Skin epidermis (tissue), 12 donors: Measurements from ENCODE around the gene S1PR5.
"Not testable (repeated sequence)": the region's sequence is repeated elsewhere in the genome, so short reads cannot be mapped to it uniquely, and the experiment has no call there.

Experiments
- H3K27ac ChIP-seq, 21 experiments: fragments of 200-600 bp; sonication (generic) in 11 of 21; one replicate each; pipeline ENCODE4 v1.5.0; 2020; ENCODE audit warnings: mild to moderate bottlenecking in 3 of 21, inconsistent platforms in 2 of 21, moderate library complexity in 2 of 21
- H3K4me3 ChIP-seq, 7 experiments: fragments of 200-600 bp; sonication (generic) in 2 of 7; one replicate each; pipeline ENCODE4 v1.5.0; 2020; ENCODE audit warnings: inconsistent platforms in 2 of 7, mild to moderate bottlenecking in 2 of 7, moderate library complexity in 1 of 7

S1PR5 gene

GRCh38 chr19:10546817-10547216, 29.6 kb upstream of the S1PR5 start:
- no peak overlapping the region for H3K4me3 ChIP-seq
- peak overlapping the region in 1 of 21 experiments; percentile 54 for H3K27ac ChIP-seq

DNA sequence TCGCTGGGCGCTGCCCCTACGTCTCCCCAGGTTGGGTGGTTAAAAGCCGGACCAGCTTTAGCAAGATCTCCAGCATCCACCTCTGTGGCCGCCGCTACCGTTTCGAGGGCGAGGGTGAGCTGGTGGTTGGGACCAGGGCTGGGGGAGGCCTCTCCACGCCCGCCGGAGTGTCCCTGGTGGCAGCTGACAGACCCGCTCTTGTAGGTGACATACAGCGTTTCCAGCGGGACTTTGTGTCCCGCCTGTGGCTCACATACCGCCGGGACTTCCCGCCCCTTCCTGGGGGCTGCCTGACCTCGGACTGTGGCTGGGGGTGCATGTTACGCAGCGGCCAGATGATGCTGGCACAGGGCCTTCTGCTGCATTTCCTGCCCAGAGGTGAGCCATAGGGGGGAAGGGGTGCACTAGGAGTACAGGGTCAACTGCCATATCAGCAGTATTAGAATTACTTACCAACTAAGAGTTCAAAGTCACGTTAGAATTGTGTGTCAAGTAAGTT, 27.6 kb upstream of the S1PR5 start:
- peak overlapping the region; percentile 81 to 99 (median 97) for H3K4me3 ChIP-seq
- peak overlapping the region in 19 of 21 experiments; percentile 2 to 99 (median 92) for H3K27ac ChIP-seq

DNA sequence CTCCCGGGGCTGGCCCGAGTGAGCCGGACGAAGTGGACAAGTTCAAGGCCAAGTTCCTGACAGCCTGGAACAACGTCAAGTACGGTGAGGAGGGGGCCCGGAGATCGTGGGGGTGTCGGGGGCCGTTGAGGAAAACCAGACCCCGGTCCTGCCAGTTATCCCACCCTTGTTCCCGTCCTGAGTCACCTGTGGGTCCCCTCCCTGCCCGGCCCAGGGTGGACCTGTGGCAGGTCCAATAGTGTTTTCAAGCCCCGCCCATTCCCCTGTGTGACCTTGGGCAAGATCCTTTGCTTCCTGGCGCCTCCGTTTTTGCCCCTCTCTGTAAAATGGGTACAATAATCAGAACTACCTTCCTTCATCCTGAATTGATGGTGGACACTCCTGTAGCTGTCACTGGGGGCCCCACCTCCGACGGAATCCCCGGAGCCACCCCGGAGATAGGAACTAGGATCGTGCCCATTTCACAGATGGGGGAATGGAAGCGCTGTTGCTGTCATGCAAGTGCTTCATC, 27.1 kb upstream of the S1PR5 start:
- H3K4me3 ChIP-seq, result peak overlapping the region; percentile 81 to 99 (median 97)
- peak overlapping the region; percentile 74 to 99 (median 92) for H3K27ac ChIP-seq

DNA sequence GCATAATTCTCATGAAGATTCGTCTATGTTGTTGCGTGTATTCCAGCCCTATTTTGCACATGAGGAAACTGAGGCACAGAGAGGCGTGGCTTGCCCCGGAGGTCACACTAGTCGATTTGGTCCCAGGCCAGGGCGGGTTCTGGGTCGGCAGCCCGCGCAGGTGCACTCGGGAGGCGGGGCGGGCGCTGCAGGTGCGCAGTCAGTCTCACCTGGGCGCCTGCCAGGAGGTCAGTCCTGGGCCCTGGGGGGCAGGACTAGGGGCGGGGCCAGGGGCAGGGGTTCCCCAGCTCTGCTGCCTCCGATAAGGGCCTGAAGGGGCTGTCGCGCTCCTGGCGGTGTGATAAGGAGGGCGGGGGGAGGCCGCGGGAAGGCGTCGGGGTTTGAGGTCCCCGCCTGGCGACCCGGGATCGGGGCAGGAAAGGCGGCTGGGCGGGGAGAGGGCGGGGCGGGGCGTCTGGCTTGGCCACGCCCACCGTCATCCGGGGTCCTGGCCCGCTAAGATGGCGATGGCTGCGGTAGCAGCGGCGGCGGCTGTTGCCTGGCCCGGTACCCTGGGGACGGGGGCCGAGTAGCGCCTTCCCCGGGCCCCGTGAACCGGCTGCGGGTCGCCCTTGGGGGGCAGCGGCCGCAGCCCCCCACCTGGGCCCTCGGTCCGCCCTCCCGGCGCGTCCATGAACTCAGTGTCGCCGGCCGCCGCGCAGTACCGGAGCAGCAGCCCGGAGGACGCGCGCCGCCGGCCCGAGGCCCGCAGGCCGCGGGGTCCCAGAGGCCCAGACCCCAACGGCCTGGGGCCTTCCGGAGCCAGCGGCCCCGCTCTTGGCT, 26.4 kb upstream of the S1PR5 start, which contains the start of gene ATG4D:
ATG4D (plus strand) TSS at position 485 of the 822 bp plus-strand sequence; CDS start at position 672, 187 bp downstream.
- Histone ChIP-seq H3K4me3 (peak within 1 kb of the TSS; percentile 81 to 99 (median 97)), H3K27ac (peak within 1 kb of the TSS; percentile 74 to 99 (median 92))

- H3K4me3 ChIP-seq, result peak overlapping the region in 6 of 7 experiments; percentile 81 to 99 (median 97)
- H3K27ac ChIP-seq, result peak overlapping the region in 5 of 21 experiments; percentile 90 to 99 (median 94)
These were observed 25.8 kb upstream of the S1PR5 start for GRCh38 chr19:10543059-10543419.

DNA sequence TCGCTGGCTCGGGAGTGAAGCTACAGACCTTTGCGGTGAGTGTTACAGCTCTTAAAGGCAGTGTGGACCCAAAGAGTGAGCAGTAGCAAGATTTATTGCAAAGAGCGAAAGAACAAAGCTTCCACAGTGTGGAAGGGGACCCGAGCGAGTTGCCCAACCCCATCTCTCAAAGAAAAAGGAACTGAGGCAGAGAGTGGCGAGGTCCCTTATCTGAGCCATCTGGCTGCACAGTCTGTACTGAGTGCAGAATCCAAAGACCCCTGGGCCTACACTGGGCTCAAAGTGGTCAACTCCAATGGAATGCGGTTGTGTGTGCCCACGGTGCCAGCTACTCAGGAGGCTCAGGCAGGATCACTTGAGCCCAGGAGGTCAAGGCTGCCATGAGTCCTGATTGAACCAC, 21.8 kb upstream of the S1PR5 start:
- H3K4me3 ChIP-seq, H3K27ac ChIP-seq: not testable (repeated sequence)

DNA sequence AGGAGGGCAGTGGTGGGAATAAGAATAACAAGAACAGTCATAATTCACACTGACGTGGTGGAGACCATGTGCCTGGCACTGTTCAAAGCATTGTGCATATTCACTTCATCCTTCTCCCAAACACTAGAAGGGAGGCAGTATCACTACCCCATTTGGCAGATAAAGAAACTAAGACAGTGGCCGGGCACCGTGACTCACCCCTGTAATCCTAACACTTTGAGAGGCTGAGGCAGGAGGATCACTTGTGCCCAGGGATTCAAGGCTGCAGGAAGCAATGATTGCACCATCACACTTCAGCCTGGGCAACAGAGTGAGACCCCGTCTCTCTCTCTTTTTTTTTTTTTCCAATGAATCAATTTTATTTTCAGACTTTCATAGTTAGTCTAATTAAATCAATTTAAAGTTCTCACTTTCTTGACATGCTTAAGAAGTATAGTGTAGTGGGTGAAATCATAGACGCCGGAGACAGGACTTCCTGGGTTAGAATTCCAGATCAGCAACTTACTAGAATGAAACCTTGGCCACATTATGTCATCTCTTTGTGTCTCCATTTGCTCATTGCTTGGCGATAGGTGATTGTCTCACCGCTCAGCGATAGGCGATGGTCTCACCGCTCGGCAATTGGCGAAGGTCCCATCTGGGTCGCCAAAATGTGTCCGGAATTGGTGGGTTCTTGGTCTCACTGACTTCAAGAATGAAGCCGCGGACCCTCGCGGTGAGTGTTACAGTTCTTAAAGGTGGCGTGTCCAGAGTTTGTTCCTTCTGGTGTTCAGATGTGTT, 21.1 kb upstream of the S1PR5 start:
- H3K4me3 ChIP-seq, result no peak overlapping the region
- no peak overlapping the region for H3K27ac ChIP-seq

- no peak overlapping the region for H3K4me3 ChIP-seq
These were observed 20.4 kb upstream of the S1PR5 start for GRCh38 chr19:10537668-10538067.

DNA sequence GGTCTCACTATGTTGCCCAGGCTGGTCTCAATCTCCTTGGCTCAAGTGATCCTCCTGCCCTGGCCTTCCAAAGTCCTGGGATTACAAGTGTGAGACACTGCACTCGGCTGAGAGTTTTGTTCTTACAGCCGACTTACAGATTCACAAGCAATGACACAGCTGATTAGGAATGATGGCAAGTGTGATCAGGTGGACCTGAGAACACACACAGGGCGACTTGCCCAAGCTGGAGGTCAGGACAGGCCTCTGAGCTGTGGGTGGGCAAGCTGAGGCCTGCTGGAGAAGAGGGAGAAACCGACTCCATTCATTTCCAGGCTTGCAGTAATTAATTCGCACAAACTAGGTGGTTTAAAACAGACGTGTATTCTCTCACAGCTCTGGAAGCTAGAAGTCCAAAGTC, 18.4 kb upstream of the S1PR5 start:
- Histone ChIP-seq H3K27ac (peak overlapping the region in 9 of 21 experiments; percentile 13 to 65 (median 49)), H3K4me3 (no peak overlapping the region)

More at GRCh38 chr19:10537668-10538067, 20.4 kb upstream of the S1PR5 start:
- no peak overlapping the region for H3K27ac ChIP-seq

GRCh38 chr19:10533646-10534386, 16.6 kb upstream of the S1PR5 start:
- H3K27ac ChIP-seq, result peak overlapping the region in 3 of 21 experiments; percentile 2 to 17 (median 15)

DNA sequence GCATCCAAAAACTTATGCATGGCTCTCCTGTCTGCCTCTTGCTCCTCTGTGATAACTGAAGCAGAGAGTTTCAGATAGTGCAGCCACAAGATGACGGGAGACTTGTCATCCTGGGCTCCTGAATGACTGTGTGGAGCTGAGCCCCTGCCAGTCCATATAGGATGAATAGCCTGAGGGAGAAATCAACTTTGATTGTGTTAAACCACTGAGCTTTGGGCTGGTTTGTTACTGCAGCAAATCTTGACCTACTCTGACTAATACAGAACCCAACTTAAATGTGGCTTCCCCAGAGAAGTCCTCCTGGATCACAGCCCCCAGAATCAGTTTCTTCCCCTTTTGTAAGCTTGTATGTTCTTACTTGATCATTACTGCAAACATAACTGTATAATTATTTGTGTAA, 15.2 kb upstream of the S1PR5 start:
- H3K27ac ChIP-seq, result no peak overlapping the region
- no peak overlapping the region for H3K4me3 ChIP-seq

More at GRCh38 chr19:10533646-10534386, 16.6 kb upstream of the S1PR5 start:
- no peak overlapping the region for H3K4me3 ChIP-seq

GRCh38 chr19:10526887-10527286, 9.6 kb upstream of the S1PR5 start:
- H3K4me3 ChIP-seq, H3K27ac ChIP-seq: not testable (repeated sequence)

- H3K27ac ChIP-seq, result no peak overlapping the region
- H3K4me3 ChIP-seq, result no peak overlapping the region
These were observed 8.4 kb upstream of the S1PR5 start for GRCh38 chr19:10525636-10526035.

DNA sequence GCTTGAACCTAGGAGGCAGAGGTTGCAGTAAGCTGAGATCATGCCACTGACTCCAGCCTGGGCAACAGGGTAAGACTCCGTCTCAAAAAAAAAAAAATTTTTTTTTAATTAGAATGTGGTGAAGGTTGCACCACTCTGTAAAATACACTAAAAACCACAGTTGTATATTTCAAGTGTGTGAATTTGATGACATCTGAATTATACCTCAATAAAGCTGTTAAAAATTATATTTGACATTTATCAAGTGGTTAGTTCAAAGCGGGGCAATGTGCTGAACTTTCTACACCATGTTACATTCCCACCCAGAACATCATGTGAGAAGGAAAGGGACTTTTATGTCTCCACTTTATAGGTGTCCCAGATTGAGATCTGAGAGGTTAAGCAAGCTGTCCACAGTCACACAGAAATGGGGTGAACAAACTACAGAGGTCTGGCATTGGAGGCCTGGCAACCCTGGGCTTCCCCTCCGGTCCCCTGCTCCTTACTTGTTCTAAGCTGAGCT, 5.9 kb upstream of the S1PR5 start:
- no peak overlapping the region for H3K4me3 ChIP-seq
- H3K27ac ChIP-seq, result peak overlapping the region in 2 of 21 experiments; percentile 5 to 55

- Histone ChIP-seq H3K27ac (peak overlapping the region in 14 of 21 experiments; percentile 7 to 74 (median 51)), H3K4me3 (no peak overlapping the region)
These were observed 4.4 kb upstream of the S1PR5 start for GRCh38 chr19:10521461-10522171.

DNA sequence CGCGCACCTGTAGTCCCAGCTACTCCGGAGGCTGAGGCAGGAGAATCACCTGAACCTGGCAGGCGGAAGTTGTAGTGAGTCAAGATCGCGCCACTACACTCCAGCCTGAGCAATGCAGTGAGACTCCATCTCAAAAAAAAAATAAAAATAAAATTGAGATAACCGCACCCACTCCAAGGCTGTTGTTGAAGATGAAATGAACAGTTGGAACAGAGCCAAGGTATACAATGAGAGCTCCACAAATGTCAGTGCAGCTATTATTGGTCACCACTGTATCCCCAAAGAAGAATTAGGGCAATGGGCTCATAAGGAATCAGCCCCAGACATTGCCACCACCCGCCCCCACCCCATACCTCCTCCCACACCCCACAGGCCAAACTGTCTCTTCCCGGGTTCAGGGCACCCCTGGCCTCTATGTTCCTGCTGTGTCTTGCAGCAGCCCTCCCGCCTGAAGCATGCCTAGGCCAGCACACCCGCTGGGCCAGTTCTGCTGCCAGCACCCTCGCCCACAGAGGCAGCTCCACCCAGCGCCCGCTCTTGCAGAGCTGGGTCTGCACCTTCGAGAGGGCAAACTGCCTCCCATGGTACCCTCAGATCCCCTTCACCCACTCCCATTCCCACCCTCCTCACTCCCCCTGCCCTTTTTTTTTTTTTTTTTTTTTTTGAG, 3.5 kb upstream of the S1PR5 start:
- peak overlapping the region in 13 of 21 experiments; percentile 2 to 82 (median 60) for H3K27ac ChIP-seq
- no peak overlapping the region for H3K4me3 ChIP-seq

GRCh38 chr19:10519421-10519820, 2.2 kb upstream of the S1PR5 start:
- H3K4me3 ChIP-seq, result no peak overlapping the region
- peak overlapping the region in 10 of 21 experiments; percentile 12 to 91 (median 81) for H3K27ac ChIP-seq
